ENCODE data around the gene TLR10.

Gene TLR10

DNA sequence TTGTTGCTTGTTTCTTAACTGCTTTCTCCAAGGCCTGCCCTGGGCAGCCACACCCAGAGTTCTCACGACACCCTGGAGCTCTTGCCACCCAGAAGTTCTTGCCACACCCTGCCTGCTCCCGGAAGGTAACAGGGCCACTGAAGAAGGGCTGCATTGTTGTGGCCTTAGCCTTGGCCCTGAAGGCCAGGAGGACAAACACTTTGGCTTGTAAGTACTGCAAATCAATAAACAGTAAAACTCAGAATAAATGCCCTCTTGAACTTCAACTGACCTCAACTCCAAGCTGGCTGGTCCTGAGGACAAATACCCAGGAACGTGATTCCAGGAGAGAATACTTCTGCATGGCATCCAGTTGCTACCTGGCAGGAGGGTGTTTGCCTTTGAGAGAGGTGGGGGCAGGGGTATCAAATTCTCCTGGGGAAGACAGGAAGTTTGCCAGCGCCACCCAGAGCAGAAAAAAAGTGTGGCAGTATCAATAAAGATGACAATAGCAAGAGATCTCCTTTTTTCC, 54.1 kb downstream of the TLR10 start:
- no peak overlapping the region for H3K9ac ChIP-seq (ENCODE audit: low read length)
- no peak overlapping the region for H3K4me3 ChIP-seq (ENCODE audit: low read depth, low read length)
- peaks cover 8% of the 10 kb centered on the region; the same call in 1 of the 2 replicates for H3K9me3 ChIP-seq (ENCODE audit: control insufficient read depth, insufficient read depth, low read depth, low read length)
- H3K36me3 ChIP-seq (ENCODE audit: control insufficient read depth, insufficient read depth, low read length) = no peaks in the 10 kb centered on the region
- peaks cover 24% of the 10 kb centered on the region; the same call in 1 of the 2 replicates for H3K27me3 ChIP-seq (ENCODE audit: control insufficient read depth, insufficient read depth, low read length)
- H3K27ac ChIP-seq (ENCODE audit: low read depth, low read length) = no peak overlapping the region
- peaks cover 8% of the 10 kb centered on the region; the same call in 1 of the 2 replicates for H3K4me1 ChIP-seq (ENCODE audit: control insufficient read depth, insufficient read depth, low read length)

GRCh38 chr4:38724475-38724808, 58.3 kb downstream of the TLR10 start:
- H3K27ac ChIP-seq (ENCODE audit: low read depth, low read length) = no peak overlapping the region
- H3K36me3 ChIP-seq (ENCODE audit: control insufficient read depth, insufficient read depth, low read length) = no peaks in the 10 kb centered on the region
- no peak overlapping the region for H3K4me3 ChIP-seq (ENCODE audit: low read depth, low read length)
- H3K27me3 ChIP-seq (ENCODE audit: control insufficient read depth, insufficient read depth, low read length) = peaks cover 45% of the 10 kb centered on the region
- no peaks in the 10 kb centered on the region for H3K9me3 ChIP-seq (ENCODE audit: control insufficient read depth, insufficient read depth, low read depth, low read length)
- no peak overlapping the region for H3K9ac ChIP-seq (ENCODE audit: low read length)
- H3K4me1 ChIP-seq (ENCODE audit: control insufficient read depth, insufficient read depth, low read length) = peaks cover 10% of the 10 kb centered on the region; the same call in 1 of the 2 replicates

GRCh38 chr4:38723726-38724474, 58.9 kb downstream of the TLR10 start:
- no peaks in the 10 kb centered on the region for H3K9me3 ChIP-seq (ENCODE audit: control insufficient read depth, insufficient read depth, low read depth, low read length)
- H3K27me3 ChIP-seq (ENCODE audit: control insufficient read depth, insufficient read depth, low read length) = peaks cover 45% of the 10 kb centered on the region
- H3K4me3 ChIP-seq (ENCODE audit: low read depth, low read length) = no peak overlapping the region
- H3K4me1 ChIP-seq (ENCODE audit: control insufficient read depth, insufficient read depth, low read length) = peaks cover 10% of the 10 kb centered on the region; the same call in 1 of the 2 replicates
- no peak overlapping the region for H3K27ac ChIP-seq (ENCODE audit: low read depth, low read length)
- no peak overlapping the region for H3K9ac ChIP-seq (ENCODE audit: low read length)
- H3K36me3 ChIP-seq (ENCODE audit: control insufficient read depth, insufficient read depth, low read length) = no peaks in the 10 kb centered on the region

DNA sequence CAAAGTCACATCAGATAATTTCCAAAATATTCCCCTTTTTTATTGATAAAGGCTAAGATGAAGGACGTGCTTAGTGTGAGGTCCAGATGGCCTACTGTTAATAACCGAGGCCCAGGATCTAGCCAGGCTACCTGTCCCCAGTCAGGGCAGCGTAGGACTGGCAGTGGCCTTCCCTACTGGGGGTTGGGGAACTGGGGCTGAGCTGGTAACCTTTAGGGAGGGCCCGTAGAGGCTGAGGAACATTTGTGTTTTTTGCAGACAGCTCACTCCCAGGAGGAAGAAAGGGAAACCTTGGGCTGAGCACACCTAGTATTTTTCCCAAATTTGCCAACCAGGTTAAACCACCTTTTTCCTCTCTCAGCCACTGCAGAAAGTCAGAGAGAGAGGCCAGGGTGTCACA, 59.7 kb downstream of the TLR10 start:
- Histone ChIP-seq H3K36me3 (ENCODE audit: control insufficient read depth, insufficient read depth, low read length) (no peaks in the 10 kb centered on the region), H3K27ac (ENCODE audit: low read depth, low read length) (no peak overlapping the region), H3K4me3 (ENCODE audit: low read depth, low read length) (no peak overlapping the region), H3K9me3 (ENCODE audit: control insufficient read depth, insufficient read depth, low read depth, low read length) (no peaks in the 10 kb centered on the region), H3K27me3 (ENCODE audit: control insufficient read depth, insufficient read depth, low read length) (peaks cover 43% of the 10 kb centered on the region), H3K4me1 (ENCODE audit: control insufficient read depth, insufficient read depth, low read length) (peaks cover 7% of the 10 kb centered on the region; the same call in 1 of the 2 replicates), H3K9ac (ENCODE audit: low read length) (no peak overlapping the region)
